Lower leg skin (tissue), 4 donors: ENCODE data around the gene GFPT1. TPM values are rescaled to one million over a fixed set of nuclear protein-coding genes. Genes with fewer than 3 reads are reported as not detected.
"Not testable (repeated sequence)": the region's sequence is repeated elsewhere in the genome, so short reads cannot be mapped to it uniquely, and the experiment has no call there.

Experiments
- DNase-seq, 2 donors: peaks; one replicate each; pipeline ENCODE4 v3.0.0-alpha.2; 2019; ENCODE audit warnings: low spot score in 2 of 2
- H3K4me3 ChIP-seq: fragments of 200-600 bp; sonication (generic); 2 replicates; pipeline ENCODE4 v1.5.1; 2017; ENCODE audit warnings: mild to moderate bottlenecking, low read depth; ENCODE audit not compliant: poor library complexity, severe bottlenecking
- CTCF ChIP-seq, 3 donors: fragments of 450-650 bp; IDR thresholded peaks; one replicate each; pipeline ENCODE4 v1.5.1; 2016; ENCODE audit warnings: antibody characterized with exemption in 3 of 3, mild to moderate bottlenecking in 3 of 3, moderate library complexity in 2 of 3
- POLR2A ChIP-seq, 2 donors: fragments of 450-650 bp; IDR thresholded peaks; one replicate each; pipeline ENCODE4 v1.6.1; 2016 to 2017; ENCODE audit warnings: antibody characterized with exemption in 2 of 2, mild to moderate bottlenecking in 1 of 2, moderate library complexity in 1 of 2
- WGBS, 2 donors: methylation state at CpG; one replicate each; pipeline ENCODE4 v1.1.5; 2018; 5-methylcytosine and 5-hydroxymethylcytosine counted together
- intact Hi-C: fragments of 100-400 bp; cut with DNase I; formaldehyde crosslinking; loops from one replicate; pipeline ENCODE4 v1.15.0; 2023; ENCODE audit warnings: low total_unique reads
- total RNA-seq, 4 donors: library from RNA; depleted of rRNA; stranded (reverse); fragments of >200 nt; gene quantifications; one replicate each; pipeline ENCODE4 v1.1.0, GENCODE V29; 2016

GFPT1 gene
- total RNA-seq, 4 donors from 2014 or later = 9.5 to 12.4 (median 11.2) TPM

GRCh38 chr2:69424419-69424818 lies 37.4 kb upstream of the GFPT1 start:
- no peak overlapping the region for H3K4me3 ChIP-seq
- intact Hi-C loops = no loop called here
- no peak for TF ChIP-seq CTCF (IDR thresholded peaks at IDR 0.05)
- TF ChIP-seq POLR2A (IDR thresholded peaks at IDR 0.05) = no peak
- no peak for DNase-seq
- 90 to 97% methylated on average over 2 of the region's 2 CpGs for WGBS, 2 donors

DNA sequence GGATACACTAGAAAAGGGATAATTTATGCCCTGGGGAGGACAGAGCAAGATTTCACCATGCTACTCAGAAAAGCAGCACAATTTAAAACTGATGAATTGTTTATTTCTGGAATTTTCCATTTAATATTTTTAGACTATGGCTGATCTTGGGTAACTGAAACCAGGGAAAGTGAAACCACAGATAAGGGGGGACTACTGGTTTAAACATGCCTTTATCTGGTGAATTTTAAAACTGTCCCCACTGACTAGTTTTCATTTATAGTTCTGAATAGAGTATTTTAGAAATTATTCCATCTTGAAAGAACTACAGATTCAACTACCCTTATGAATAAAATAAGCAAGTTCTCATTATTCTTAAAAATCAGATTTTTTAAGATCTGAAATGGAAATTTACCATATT lies 35.2 kb upstream of the GFPT1 start:
- H3K4me3 ChIP-seq = no peak overlapping the region
- TF ChIP-seq CTCF (IDR thresholded peaks at IDR 0.05) = no peak
- no peak for TF ChIP-seq POLR2A (IDR thresholded peaks at IDR 0.05)
- intact Hi-C loops = no loop called here
- DNase-seq = no peak

- 94 to 97% methylated on average over 7 of the region's 7 CpGs for WGBS, 2 donors
- intact Hi-C loops, H3K4me3 ChIP-seq, DNase-seq: not testable (repeated sequence)
These were observed 32.1 kb upstream of the GFPT1 start for GRCh38 chr2:69419111-69419510.

- no peak overlapping the region for H3K4me3 ChIP-seq
- intact Hi-C loops = no loop called here
- WGBS, 2 donors = 82 to 84% methylated on average over 1 of the region's 1 CpG
- TF ChIP-seq CTCF (IDR thresholded peaks at IDR 0.05) = no peak
- no peak for TF ChIP-seq POLR2A (IDR thresholded peaks at IDR 0.05)
- no peak for DNase-seq
These were observed 29.1 kb upstream of the GFPT1 start for GRCh38 chr2:69416147-69416546.

- H3K4me3 ChIP-seq = no peak overlapping the region
- intact Hi-C loops = no loop called here
- DNase-seq = no peak
- TF ChIP-seq POLR2A (IDR thresholded peaks at IDR 0.05) (no peak), CTCF (IDR thresholded peaks at IDR 0.05) (no peak)
These were observed 24.1 kb upstream of the GFPT1 start for GRCh38 chr2:69411120-69411519.

DNA sequence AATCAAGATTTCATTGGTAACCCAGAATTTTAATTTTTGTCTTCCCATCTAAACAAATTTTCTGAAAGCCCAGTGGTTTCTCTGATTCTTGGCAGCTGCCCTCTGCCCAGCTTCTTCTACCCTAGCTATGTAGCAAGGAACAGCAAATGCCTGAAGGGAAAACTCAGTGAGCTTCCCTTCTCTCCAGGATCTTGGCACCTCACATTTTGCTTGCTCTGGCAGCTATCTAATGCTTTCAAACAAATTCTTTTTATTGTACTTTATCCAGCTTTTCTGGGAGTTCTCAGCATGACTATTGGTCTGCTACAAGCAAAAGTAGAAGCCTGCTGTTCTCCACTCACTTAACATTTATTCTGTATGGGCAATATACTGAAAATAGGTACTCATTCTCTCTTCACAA lies 18.3 kb upstream of the GFPT1 start:
- no peak for TF ChIP-seq POLR2A (IDR thresholded peaks at IDR 0.05)
- TF ChIP-seq CTCF (IDR thresholded peaks at IDR 0.05) = no peak
- no peak for DNase-seq
- H3K4me3 ChIP-seq = no peak overlapping the region
- intact Hi-C loops = no loop called here
